GM12878 (cell line): ENCODE data around the gene DCST1.

Experiments used
- CTCF ChIP-seq, 3 experiments: IDR thresholded peaks in 2 of 3; conservative IDR thresholded peaks in 1 of 3; 2 replicates each; pipeline ENCODE4 v1.5.1; 2011; ENCODE audit warnings: low read depth in 3 of 3, low read length in 3 of 3, mild to moderate bottlenecking in 3 of 3, control low read depth in 2 of 3, moderate library complexity in 2 of 3, inconsistent platforms in 1 of 3, mixed read lengths in 1 of 3; ENCODE audit not compliant: control insufficient read depth in 2 of 3, insufficient read depth in 1 of 3; ENCODE audit errors: extremely low read depth in 1 of 3
- ESRRA ChIP-seq: IDR thresholded peaks from 2 replicates; pipeline ENCODE4 v1.6.1; 2012; ENCODE audit warnings: mild to moderate bottlenecking, low read length, improper control_type of control experiment

GRCh38 chr1:154993572-154994268, 39.9 kb upstream of the DCST1 start, which contains the start of gene LENEP:
- no peak for TF ChIP-seq ESRRA
- no peak for TF ChIP-seq CTCF (IDR thresholded peaks at IDR 0.05 in 2 of 3, conservative IDR thresholded peaks at IDR 0.05 in 1 of 3; ENCODE audit: control insufficient read depth in 2 of 3, extremely low read depth in 1 of 3, insufficient read depth in 1 of 3, low read depth in 3 of 3, low read length in 3 of 3)
